Stimulated activated naive CD8-positive, alpha-beta T cell treated with anti-CD3 and anti-CD28 coated beads, Interleukin-15, amount 100 ng/mL, for 72 hours (primary cell): ENCODE results near the gene NFU1.
A peak's percentile ranks its signal among the peaks of the same experiment; 100 is the strongest.
"Not testable (repeated sequence)": the region's sequence is repeated elsewhere in the genome, so short reads cannot be mapped to it uniquely, and the experiment has no call there.

Experiments used
- ATAC-seq: fragments of 150-1000 bp; cut with Tn5 transposase; 2 replicates; pipeline ENCODE4 v1.10.0; 2021; ENCODE audit warnings: mild to moderate bottlenecking, moderate library complexity
- DNase-seq, 2 donors: peaks; one replicate each; pipeline ENCODE4 v3.0.0; 2021 to 2022
- H3K27ac Mint-ChIP-seq, 2 donors: one replicate each; pipeline ENCODE4 v1.8.0; 2022; ENCODE audit warnings: mild to moderate bottlenecking in 2 of 2, mixed read lengths in 2 of 2, moderate library complexity in 2 of 2
- H3K27me3 Mint-ChIP-seq: one replicate; pipeline ENCODE4 v1.8.0; 2022; ENCODE audit warnings: mixed read lengths
- H3K4me1 Mint-ChIP-seq: one replicate; pipeline ENCODE4 v1.8.0; 2022; ENCODE audit warnings: mild to moderate bottlenecking, mixed read lengths
- H3K4me3 Mint-ChIP-seq, 2 donors: one replicate each; pipeline ENCODE4 v1.8.0; 2022; ENCODE audit warnings: mild to moderate bottlenecking in 2 of 2, mixed read lengths in 2 of 2, moderate library complexity in 1 of 2
- H3K9me3 Mint-ChIP-seq, 2 donors: one replicate each; pipeline ENCODE4 v1.8.0; 2022; ENCODE audit warnings: mixed read lengths in 2 of 2

Gene NFU1

DNA sequence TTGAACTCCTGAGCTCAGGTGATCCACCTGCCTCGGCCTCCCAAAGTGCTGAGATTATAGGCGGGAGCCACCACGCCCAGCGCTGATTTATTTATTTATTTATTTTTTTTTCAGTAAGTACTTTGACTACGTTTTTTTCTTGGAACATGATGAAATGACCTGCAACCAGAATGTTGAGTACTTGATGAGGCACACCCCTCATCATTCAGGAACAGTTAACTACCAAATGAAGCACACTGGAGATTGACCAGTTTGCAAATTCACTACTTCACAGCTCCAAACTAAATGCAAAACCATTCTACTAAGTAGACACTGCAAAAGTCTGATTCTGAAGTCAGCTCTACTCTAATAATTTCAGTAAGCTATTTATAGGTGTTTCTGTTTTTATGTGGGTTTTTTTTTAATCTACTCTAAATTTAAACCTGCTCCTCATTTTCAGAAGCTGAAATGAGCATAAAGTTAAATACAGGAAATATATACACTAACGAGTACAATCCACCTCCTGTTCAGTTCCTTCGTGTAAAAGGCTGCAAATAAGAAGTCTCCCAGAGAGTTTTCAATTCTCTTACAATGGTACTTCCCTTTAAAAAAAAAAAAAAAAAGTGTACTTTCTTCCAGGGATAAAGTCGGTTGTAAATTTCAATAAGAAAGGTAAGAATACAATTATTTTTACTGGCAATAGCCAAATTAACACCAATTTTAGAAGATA, 51.6 kb downstream of the NFU1 start:
- Mint-ChIP-seq H3K27me3 (no peaks in the 10 kb centered on the region), H3K4me3 (peak overlapping the region; percentile 86 to 92), H3K4me1 (peaks cover 41% of the 10 kb centered on the region), H3K9me3 (no peaks in the 10 kb centered on the region), H3K27ac (peak overlapping the region in 1 of 2 donors; percentile 87)
- DNase-seq (no peak), ATAC-seq (no peak)

DNA sequence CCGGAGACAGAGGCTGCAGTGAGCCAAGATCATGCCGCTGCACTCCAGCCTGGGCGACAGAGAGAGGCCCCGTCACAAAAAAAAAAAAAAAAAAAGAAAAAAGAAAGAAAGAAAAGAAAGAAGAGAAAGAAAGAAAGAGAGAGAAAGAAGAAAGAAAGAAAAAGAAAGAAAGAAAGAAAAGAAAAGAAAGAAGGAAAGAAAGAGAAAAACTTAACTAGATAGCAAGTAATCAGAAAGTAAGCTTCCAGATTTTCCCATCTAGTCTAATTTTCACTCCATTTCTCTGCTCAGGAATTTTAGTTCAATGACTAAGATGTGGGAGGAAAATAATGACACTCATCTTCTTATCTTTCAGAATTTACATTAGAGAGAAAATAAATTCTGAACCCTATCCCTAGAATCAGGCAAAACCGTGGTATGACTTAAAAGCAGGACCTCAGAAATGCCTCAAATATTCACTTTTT, 52.6 kb downstream of the NFU1 start:
- H3K27me3 Mint-ChIP-seq, result no peaks in the 10 kb centered on the region
- H3K4me1 Mint-ChIP-seq, result peaks cover 41% of the 10 kb centered on the region
- H3K4me3 Mint-ChIP-seq, result peak overlapping the region in 1 of 2 donors; percentile 22

DNA sequence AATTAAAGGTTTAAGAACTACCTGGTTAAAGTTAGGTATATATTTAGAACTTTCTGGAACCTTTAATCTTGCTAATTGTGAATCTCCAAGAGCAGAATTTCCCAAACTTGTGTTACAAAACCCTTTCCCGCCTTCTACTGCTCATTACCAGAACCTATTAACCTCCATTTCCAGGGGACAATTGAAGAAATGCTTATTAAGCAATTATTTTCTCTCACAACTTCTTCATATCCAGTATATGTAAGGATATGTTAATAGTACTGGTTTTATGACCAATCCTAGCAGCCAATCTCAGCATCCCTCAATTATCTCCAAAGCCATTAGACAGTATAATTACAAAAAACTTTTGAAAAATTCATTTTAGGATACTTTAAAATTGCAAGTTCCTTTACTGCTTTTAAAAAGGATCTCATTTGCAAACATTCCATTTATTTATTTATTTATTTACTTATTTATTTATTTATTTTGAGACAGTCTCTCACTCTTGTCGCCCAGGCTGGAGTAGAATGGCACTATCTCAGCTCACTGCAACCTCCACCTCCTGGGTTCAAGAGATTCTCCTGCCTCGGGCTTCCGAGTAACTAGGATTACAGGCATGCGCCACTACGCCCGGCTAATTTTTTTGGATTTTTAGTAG, 53.9 kb downstream of the NFU1 start:
- ATAC-seq (no peak), DNase-seq (no peak)
- no peak overlapping the region for H3K4me3 Mint-ChIP-seq
- H3K27ac Mint-ChIP-seq, result no peak overlapping the region
- H3K27me3 Mint-ChIP-seq, result no peaks in the 10 kb centered on the region
- H3K4me1 Mint-ChIP-seq, result peaks cover 40% of the 10 kb centered on the region
- H3K9me3 Mint-ChIP-seq, result no peaks in the 10 kb centered on the region

More for the DNA sequence above, 52.6 kb downstream of the NFU1 start:
- DNase-seq (no peak), ATAC-seq (no peak)
- no peaks in the 10 kb centered on the region for H3K9me3 Mint-ChIP-seq
- no peak overlapping the region for H3K27ac Mint-ChIP-seq

DNA sequence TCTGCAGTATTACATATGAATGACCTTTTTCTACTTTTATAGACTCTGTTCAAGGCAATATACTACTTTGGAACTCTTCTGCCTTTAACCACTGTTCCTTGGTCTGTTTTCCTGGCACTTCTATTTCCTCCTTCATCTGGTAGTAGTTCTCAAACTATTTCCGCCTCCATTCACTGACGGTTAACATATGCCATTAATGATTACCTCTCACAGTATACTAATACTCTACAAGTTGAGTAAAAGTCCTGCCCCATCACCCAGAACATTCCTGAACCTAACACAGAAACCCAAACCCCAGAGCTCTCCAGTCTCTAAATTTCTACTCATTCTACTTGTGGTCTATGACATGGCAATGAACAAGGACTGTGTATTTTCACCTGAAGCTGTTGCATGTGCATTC, 54.7 kb downstream of the NFU1 start:
- Mint-ChIP-seq H3K4me1 (peaks cover 33% of the 10 kb centered on the region), H3K27ac (no peak overlapping the region), H3K27me3 (no peaks in the 10 kb centered on the region), H3K9me3 (no peaks in the 10 kb centered on the region), H3K4me3 (no peak overlapping the region)
- no peak for ATAC-seq
- DNase-seq, result no peak

DNA sequence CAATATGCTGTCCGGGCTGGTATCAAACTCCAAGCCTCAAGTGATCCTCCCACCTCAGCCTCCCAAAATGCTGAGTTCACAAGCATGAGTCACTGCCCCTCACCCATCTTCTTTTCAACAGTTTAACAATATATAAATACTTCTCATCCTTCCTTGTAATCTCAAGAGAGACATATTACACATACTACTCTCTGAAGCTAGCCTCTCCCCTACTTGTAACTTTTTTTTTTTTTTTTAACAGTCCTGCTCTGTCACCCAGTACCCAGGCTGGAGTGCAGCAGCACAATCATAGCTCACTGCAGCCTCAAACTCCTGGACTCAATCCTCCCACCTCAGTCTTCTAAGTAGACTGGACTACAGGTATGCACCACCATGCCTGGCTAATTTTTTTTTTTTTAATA, 55.9 kb downstream of the NFU1 start:
- Mint-ChIP-seq H3K4me1 (peaks cover 28% of the 10 kb centered on the region), H3K9me3 (no peaks in the 10 kb centered on the region), H3K4me3 (no peak overlapping the region), H3K27ac (peak overlapping the region; percentile 30 to 36), H3K27me3 (no peaks in the 10 kb centered on the region)
- DNase-seq (no peak), ATAC-seq (peak; percentile 58)

DNA sequence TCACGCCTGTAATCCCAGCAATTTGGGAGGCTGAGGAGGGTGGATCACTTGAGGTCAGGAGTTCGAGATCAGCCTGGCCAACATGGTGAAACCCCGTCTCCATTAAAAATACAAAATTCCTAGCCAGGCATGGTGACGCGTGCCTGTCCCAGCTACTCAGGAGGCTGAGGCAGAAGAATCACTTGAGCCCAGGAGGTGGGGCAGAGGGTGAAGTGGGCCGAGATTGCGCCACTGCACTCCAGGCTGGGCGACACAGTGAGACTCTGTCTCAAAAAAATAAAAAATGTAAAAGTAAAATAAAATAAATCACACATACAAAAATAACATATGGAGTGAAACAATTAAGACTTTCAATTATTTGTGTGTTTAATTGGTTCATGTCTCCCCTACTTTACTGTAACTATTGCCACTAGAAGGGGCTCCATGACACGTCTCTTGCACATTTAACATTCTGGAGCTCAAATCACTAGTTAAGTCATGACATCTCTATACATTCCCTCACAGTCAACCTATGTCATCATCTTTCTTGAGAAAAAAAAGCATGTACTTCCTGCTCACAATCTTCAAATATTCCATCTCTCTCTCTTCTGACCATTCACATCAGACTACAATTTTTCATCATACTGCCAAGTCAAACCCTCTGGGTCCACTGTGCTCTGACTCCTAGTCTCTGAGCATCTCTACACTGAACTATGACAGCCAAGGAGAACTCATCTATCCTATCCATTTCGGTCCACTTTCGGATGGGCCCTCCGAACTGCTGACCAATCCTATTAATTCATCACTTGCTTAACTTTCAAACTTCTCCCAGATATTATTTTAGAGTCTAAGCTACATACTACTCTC, 56.9 kb downstream of the NFU1 start:
- H3K4me3 Mint-ChIP-seq, result no peak overlapping the region
- no peaks in the 10 kb centered on the region for H3K27me3 Mint-ChIP-seq
- no peak overlapping the region for H3K27ac Mint-ChIP-seq
- no peaks in the 10 kb centered on the region for H3K9me3 Mint-ChIP-seq
- peaks cover 32% of the 10 kb centered on the region for H3K4me1 Mint-ChIP-seq
- DNase-seq (no peak), ATAC-seq (no peak)

DNA sequence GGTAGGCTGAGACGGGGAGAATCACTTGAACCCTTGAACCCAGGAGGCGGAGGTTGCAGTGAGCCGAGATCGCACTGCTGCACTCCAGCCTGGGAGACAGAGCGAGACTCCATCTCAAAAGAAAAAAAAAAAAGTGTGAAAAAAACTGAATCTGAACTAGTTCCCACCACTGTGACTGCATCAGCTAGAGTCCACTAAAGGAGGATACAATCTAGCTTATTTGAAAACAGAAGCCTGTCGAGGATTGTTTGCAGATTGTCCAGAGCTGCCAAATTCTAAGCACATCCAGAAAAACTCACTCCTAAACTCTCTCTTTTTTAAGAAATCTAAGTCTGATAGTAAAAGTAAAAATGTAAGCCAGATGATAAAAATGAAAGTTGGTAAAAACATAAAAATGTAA, 60.8 kb downstream of the NFU1 start:
- no peak for ATAC-seq

DNA sequence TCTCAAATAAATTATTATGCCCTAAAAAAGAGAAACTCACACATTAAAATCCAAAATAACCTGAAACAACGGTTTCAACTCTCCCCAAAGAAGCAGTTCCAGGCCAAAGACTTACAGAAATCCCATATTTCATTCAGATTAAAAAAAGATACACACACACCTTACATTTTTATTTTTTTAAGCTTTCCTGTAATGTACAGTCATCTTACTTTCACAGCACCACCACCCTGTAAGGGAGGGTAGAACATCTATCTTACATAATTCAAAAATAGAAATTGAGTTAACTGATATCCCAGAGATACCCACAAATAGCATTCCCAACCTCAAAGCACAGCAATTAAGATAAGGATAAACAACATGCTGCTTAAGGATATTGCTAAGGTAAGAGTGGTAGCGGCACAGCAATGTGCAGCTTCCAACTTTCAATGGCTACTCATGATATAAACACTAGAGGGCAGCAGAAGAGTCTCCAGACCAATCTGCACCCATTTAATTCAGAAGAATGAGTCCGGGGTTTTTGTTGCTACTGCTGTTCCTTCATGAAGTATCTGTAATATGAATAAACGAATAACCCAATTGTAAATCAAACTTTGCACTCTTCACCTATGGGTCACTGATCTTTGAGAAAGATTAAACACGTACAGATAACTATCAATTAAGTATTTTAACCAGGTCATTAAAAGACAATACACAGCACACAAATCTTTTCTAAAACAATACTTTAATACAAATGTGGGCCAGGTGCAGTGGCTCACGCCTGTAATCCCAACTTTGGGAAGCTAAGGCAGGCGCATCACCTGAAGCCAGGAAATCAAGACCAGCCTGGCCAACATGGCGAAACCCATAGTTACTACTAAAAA, 61.5 kb downstream of the NFU1 start:
- DNase-seq (peak in 1 of 2 donors; percentile 23), ATAC-seq (peak; percentile 66)
- no peak overlapping the region for H3K27ac Mint-ChIP-seq
- H3K27me3 Mint-ChIP-seq, result no peaks in the 10 kb centered on the region
- H3K4me1 Mint-ChIP-seq, result peaks cover 12% of the 10 kb centered on the region
- no peak overlapping the region for H3K4me3 Mint-ChIP-seq
- H3K9me3 Mint-ChIP-seq, result no peaks in the 10 kb centered on the region

More for the DNA sequence above, 60.8 kb downstream of the NFU1 start:
- DNase-seq, result no peak
- Mint-ChIP-seq H3K4me1 (peaks cover 16% of the 10 kb centered on the region), H3K9me3 (no peaks in the 10 kb centered on the region), H3K27ac (no peak overlapping the region), H3K4me3 (no peak overlapping the region), H3K27me3 (no peaks in the 10 kb centered on the region)

DNA sequence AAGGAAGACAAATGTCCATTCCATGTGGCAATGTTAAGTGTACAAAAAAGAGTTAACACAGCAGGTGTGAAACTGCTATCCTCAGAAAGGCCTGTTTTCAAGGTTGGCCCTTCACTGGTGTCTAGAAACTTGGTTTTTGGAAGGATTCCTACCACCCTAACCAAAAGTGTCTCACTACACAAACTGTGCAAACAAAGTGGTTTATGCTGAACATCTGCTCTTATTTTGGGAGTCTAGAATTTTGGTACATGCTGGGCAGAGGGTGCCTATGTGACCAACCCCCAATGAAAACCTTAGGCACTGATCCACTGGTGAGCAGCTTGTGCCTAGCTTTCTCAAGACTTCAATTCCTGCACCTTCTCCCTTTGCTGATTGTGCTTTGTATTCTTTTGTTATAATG, 64.5 kb downstream of the NFU1 start:
- H3K4me1 Mint-ChIP-seq, result peaks cover 12% of the 10 kb centered on the region
- no peak overlapping the region for H3K27ac Mint-ChIP-seq
- H3K9me3 Mint-ChIP-seq, result no peaks in the 10 kb centered on the region
- no peak overlapping the region for H3K4me3 Mint-ChIP-seq
- DNase-seq (no peak), ATAC-seq (no peak)
- H3K27me3 Mint-ChIP-seq, result no peaks in the 10 kb centered on the region

DNA sequence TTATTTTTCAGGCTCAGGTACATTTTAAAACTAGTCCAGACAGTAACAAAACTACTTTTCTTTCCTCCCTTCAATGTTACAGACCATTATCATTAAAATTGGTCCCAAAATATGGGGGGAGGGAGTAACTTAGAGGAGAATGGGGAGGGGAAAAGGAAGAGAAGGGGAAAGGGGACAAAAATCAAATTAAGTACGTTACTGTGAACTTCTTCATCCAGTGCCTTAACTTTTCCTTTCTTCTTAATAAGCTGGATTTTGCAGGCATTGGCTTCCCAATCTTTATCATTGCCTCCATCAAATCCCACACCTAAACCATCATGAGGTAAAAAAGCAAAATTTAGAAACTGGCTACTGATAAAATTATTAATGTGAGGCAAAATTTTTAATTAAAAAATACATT, 67.4 kb downstream of the NFU1 start:
- no peaks in the 10 kb centered on the region for H3K9me3 Mint-ChIP-seq
- H3K27ac Mint-ChIP-seq, result no peak overlapping the region
- no peak overlapping the region for H3K4me3 Mint-ChIP-seq

DNA sequence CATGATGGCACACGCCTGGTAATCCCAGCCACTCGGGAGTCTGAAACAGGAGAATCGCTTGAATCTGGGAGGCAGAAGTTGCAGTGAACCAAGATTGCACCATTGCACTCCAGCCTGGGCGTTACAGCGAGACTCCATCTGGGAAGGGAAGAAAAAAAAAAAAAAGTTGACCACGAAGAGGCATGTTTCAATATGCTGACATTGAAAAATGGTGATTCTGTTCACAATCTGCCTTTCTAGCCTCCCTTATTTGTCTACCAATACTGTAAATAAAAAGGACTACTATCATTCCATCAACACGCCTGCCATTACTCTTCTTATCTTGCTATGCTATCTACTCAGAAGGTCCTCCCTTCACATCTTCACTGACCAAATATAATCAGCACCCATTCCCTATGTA, 68.6 kb downstream of the NFU1 start:
- Mint-ChIP-seq H3K27ac (no peak overlapping the region), H3K4me3 (no peak overlapping the region), H3K9me3 (no peaks in the 10 kb centered on the region), H3K27me3 (no peaks in the 10 kb centered on the region), H3K4me1 (no peaks in the 10 kb centered on the region)
- DNase-seq (no peak), ATAC-seq (no peak)

More for the DNA sequence above, 67.4 kb downstream of the NFU1 start:
- Mint-ChIP-seq H3K4me1 (no peaks in the 10 kb centered on the region), H3K27me3 (no peaks in the 10 kb centered on the region)
- no peak for DNase-seq
- no peak for ATAC-seq

DNA sequence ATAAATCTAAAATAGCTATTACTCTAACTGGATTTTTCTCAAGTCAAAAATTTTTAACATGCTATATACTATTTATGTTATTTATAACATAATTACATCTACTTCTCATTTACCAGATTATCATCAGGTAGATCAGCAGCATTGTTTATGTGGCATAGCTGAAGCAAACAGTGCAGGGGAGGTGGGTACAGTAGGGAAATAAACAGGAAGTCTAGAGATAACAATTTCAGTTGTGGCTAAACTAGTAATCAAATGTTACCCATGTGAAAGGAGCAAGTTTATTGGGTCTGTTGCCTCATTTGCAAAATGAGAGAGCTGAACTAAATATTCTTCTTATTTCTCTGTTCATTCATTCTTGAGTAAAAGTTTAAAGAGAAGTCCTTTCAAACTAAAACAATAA, 77.9 kb downstream of the NFU1 start:
- no peaks in the 10 kb centered on the region for H3K9me3 Mint-ChIP-seq
- no peaks in the 10 kb centered on the region for H3K4me1 Mint-ChIP-seq
- H3K4me3 Mint-ChIP-seq, result no peak overlapping the region
- DNase-seq (no peak), ATAC-seq (no peak)
- no peak overlapping the region for H3K27ac Mint-ChIP-seq
- no peaks in the 10 kb centered on the region for H3K27me3 Mint-ChIP-seq

DNA sequence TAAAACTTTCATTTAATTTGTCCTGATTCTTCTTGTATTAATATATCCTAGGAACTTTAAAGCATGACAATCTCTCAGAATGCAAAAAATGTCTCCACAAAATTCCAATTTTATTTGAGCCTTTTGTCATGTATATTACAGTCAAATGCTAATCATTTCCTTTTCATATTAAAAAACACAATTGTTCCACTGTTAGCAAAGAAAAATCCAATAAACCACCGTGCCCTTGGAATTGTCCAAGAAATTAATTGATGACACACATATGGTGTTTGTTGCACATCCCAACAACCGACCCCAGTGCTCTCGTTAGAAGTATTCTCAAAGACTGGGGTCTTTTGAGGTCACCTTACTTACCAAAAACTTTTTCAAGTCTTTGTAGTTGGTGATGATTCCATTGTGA, 78.3 kb downstream of the NFU1 start:
- Mint-ChIP-seq H3K4me3 (no peak overlapping the region), H3K9me3 (no peaks in the 10 kb centered on the region), H3K4me1 (no peaks in the 10 kb centered on the region), H3K27me3 (no peaks in the 10 kb centered on the region), H3K27ac (peak overlapping the region in 1 of 2 donors; percentile 57)
- ATAC-seq (no peak), DNase-seq (no peak)

DNA sequence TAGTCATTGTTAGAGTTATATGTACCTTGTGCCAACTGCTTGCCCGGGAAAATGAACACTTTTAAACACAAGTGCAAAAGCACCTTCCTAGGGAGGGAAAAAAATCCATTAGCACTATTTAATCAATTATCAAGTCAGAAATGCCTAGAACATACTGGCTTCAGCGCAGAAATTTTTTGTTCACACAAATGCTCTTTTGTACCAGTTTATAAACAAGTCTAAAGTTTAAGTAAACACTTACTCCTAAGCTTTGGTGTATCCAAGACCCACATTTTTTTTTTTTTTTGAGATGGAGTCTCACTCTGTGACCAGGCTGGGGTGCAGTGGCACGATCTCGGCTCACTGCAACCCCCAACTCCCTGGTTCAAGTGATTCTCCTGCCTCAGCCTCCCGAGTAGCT, 80.8 kb downstream of the NFU1 start:
- Mint-ChIP-seq H3K4me1 (no peaks in the 10 kb centered on the region), H3K27me3 (no peaks in the 10 kb centered on the region), H3K9me3 (no peaks in the 10 kb centered on the region), H3K27ac (no peak overlapping the region), H3K4me3 (no peak overlapping the region)
- DNase-seq, result no peak
- ATAC-seq, result no peak

DNA sequence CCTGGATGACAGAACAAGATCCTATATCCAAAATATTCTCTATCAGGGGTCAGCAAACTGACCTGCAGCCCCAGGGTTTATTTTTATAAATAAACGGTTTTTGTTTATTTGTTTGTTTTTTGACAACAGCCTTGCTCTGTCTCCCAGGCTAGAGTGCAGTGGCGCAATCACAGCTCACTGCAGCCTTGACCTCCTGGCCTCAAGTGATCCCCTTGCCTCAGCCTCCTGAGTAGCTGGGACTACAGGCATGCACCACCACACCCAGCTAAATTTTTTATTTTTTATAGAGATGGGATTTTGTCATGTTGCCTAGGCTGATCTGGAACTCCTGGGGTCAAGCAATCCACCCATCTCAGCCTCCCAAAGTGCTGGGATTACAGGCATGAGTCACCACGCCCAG, 82.3 kb downstream of the NFU1 start:
- DNase-seq, H3K27me3 Mint-ChIP-seq, H3K4me3 Mint-ChIP-seq, H3K27ac Mint-ChIP-seq, ATAC-seq, H3K4me1 Mint-ChIP-seq, H3K9me3 Mint-ChIP-seq: not testable (repeated sequence)
